NT2/D1 (cell line): ENCODE data around the gene CDH4.

Source experiments
- SUZ12 ChIP-seq: IDR thresholded peaks from 2 replicates; pipeline ENCODE4 v1.6.1; 2011; ENCODE audit not compliant: insufficient read length, insufficient read depth; ENCODE audit errors: extremely low read depth
- YY1 ChIP-seq: IDR thresholded peaks from 2 replicates; pipeline ENCODE4 v1.6.1; 2011; ENCODE audit not compliant: insufficient read length, insufficient read depth
- ZNF274 ChIP-seq: IDR thresholded peaks from 2 replicates; pipeline ENCODE4 v1.6.1; 2011; ENCODE audit warnings: mild to moderate bottlenecking, low read depth, low read length

DNA sequence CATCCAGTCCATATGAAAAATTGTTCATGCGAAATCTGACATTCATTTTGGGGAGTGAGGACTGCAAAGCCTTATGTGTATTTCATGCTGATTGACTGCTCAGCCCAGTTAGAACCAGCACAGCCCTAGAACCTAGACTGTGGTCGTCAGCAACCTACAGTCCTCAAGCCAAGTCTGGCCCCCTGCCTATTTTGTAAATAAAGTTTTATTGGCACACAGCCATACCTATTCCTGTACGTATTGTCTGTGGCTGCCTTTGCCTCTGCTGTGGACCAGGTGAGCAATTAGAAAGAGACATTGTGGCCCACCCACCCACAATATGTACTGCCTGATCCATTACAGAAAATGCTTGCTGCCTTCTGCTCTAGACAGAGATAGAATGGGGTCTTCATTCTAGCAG, 422.6 kb downstream of the CDH4 start:
- TF ChIP-seq YY1 (no peak), ZNF274 (no peak), SUZ12 (no peak)
